NOMO-1 treated with DMSO at 0.1 percent for 48 hours (cell line): Measurements from ENCODE around the gene EPX.
"Not testable (repeated sequence)": the region's sequence is repeated elsewhere in the genome, so short reads cannot be mapped to it uniquely, and the experiment has no call there.

Experiments used
- DNase-seq: peaks from one replicate; lab custom pipeline; 2025; ENCODE audit not compliant: unreplicated experiment; lab: John Stamatoyannopoulos, UW

The EPX gene

GRCh38 chr17:58192612-58193011, at the start of gene EPX:
EPX (plus strand) TSS chr17:58192726; CDS start chr17:58192847, 121 bp downstream.
- no peak for DNase-seq

- not testable (repeated sequence) for DNase-seq
Observed at GRCh38 chr17:58143335-58143734, 49.2 kb upstream of the EPX start.

GRCh38 chr17:58144801-58145200, 47.7 kb upstream of the EPX start:
- DNase-seq: no peak

- DNase-seq: no peak
Observed at GRCh38 chr17:58147930-58148434, 44.5 kb upstream of the EPX start, which contains the start of gene OR4D1. OR4D1 (plus strand) TSS chr17:58148384; CDS start chr17:58155154, 6,770 bp downstream.

- no peak for DNase-seq
Observed at GRCh38 chr17:58148609-58149008, 43.9 kb upstream of the EPX start.

- DNase-seq: no peak
Observed at GRCh38 chr17:58150394-58150793, 42.1 kb upstream of the EPX start.

GRCh38 chr17:58153046-58153445, 39.5 kb upstream of the EPX start:
- DNase-seq: no peak

- DNase-seq: no peak
Observed at GRCh38 chr17:58153671-58154070, 38.9 kb upstream of the EPX start.

- peak; percentile 5 for DNase-seq
Observed at GRCh38 chr17:58156839-58157803, 35.4 kb upstream of the EPX start.

- no peak for DNase-seq
Observed at GRCh38 chr17:58158181-58158580, 34.3 kb upstream of the EPX start.

- peak; percentile 25 for DNase-seq
Observed at GRCh38 chr17:58161566-58161965, 31.0 kb upstream of the EPX start.

- DNase-seq: no peak
Observed at GRCh38 chr17:58165981-58166380, 26.5 kb upstream of the EPX start.

- DNase-seq: no peak
Observed at GRCh38 chr17:58166682-58167081, 25.8 kb upstream of the EPX start, which contains the start of gene OR4D2. OR4D2 (plus strand) TSS chr17:58166982; CDS start chr17:58169656, 2,674 bp downstream.

- DNase-seq: no peak
Observed at GRCh38 chr17:58170622-58171021, 21.9 kb upstream of the EPX start.

- peak; percentile 17 for DNase-seq
Observed at GRCh38 chr17:58172369-58173071, 20.0 kb upstream of the EPX start.

- no peak for DNase-seq
Observed at GRCh38 chr17:58174871-58175270, 17.7 kb upstream of the EPX start.

- DNase-seq: no peak
Observed at GRCh38 chr17:58176200-58176599, 16.3 kb upstream of the EPX start.

GRCh38 chr17:58181796-58182195, 10.7 kb upstream of the EPX start:
- no peak for DNase-seq

GRCh38 chr17:58183514-58183913, 9.0 kb upstream of the EPX start:
- DNase-seq: no peak

- DNase-seq: peak; percentile 29
Observed at GRCh38 chr17:58184308-58184985, 8.1 kb upstream of the EPX start.
